A549 (cell line): ENCODE data around the gene SURF1. TPM values are rescaled to one million over a fixed set of nuclear protein-coding genes. Genes with fewer than 3 reads are reported as not detected.

Experiments used
- ATAC-seq, 2 experiments: fragments of 200-7000 bp in 1 of 2; fragments of >200 bp in 1 of 2; cut with Nextera tagmentation in 1 of 2; cut with Tn5 transposase in 1 of 2; 3 replicates each; pipeline versions ENCODE4 v1.8.0 to v1.9.1; 2018 to 2020; ENCODE audit warnings: mild to moderate bottlenecking in 1 of 2, moderate library complexity in 1 of 2
- CTCF ChIA-PET: fragments of 300-600 bp; sonication (Branson Sonifier 250); formaldehyde crosslinking; extraction: SDS; loops from one replicate; lab custom pipeline; 2021; ENCODE audit warnings: antibody characterized with exemption, inconsistent platforms; lab: Yijun Ruan, JAX
- POLR2A ChIA-PET: fragments of 350-600 bp; formaldehyde crosslinking; extraction: SDS; loops from one replicate; lab custom pipeline; 2021; ENCODE audit warnings: antibody characterized with exemption, inconsistent platforms; lab: Yijun Ruan, JAX
- DNase-seq, 2 experiments: peaks; one replicate each; pipeline versions ENCODE4 v3.0.0 to v3.0.0-alpha.2; 2011 to 2016; ENCODE audit warnings: low read depth in 1 of 2, low spot score in 1 of 2
- FAIRE-seq: peaks from 2 replicates; lab custom pipeline; 2011; peaks lifted over from hg19 to GRCh38; lab: Jason Lieb, UNC
- H3K27ac ChIP-seq, 2 experiments: fragments of >200 bp; sonication (Bioruptor Twin); formaldehyde crosslinking; 3 replicates each; pipeline ENCODE4 v1.5.1; 2016 to 2017
- H3K4me1 ChIP-seq: fragments of >200 bp; sonication (Bioruptor Twin); formaldehyde crosslinking; 3 replicates; pipeline ENCODE4 v1.6.1; 2016
- H3K4me2 ChIP-seq: fragments of >200 bp; sonication (Bioruptor Twin); formaldehyde crosslinking; 3 replicates; pipeline ENCODE4 v1.6.1; 2016
- H3K4me3 ChIP-seq: fragments of >200 bp; sonication (Bioruptor Twin); formaldehyde crosslinking; 3 replicates; pipeline ENCODE4 v1.5.1; 2016
- H3K9me3 ChIP-seq: fragments of >200 bp; sonication (Bioruptor Twin); formaldehyde crosslinking; 3 replicates; pipeline ENCODE4 v1.6.1; 2016
- CBX8 ChIP-seq: fragments of 200-600 bp; sonication (generic); IDR thresholded peaks from 2 replicates; pipeline ENCODE4 v1.6.1; 2016
- CEBPB ChIP-seq, 2 experiments: fragments of >200 bp in 1 of 2; sonication (Bioruptor Twin) in 1 of 2; formaldehyde crosslinking in 1 of 2; IDR thresholded peaks; 2 replicates each; pipeline ENCODE4 v1.6.1; 2012 to 2016
- EHF ChIP-seq: fragments of 250-450 bp; sonication (Bioruptor Pico); IDR thresholded peaks from 2 replicates; pipeline ENCODE4 v1.5.0; 2020; ENCODE audit warnings: mild to moderate bottlenecking
- EP300 ChIP-seq, 2 experiments: fragments of >200 bp; sonication (Bioruptor Twin); formaldehyde crosslinking; IDR thresholded peaks; 2 replicates in 1 of 2; 3 replicates in 1 of 2; pipeline ENCODE4 v1.6.1; 2016 to 2017
- ESRRA ChIP-seq: fragments of 150-350 bp; IDR thresholded peaks from 2 replicates; pipeline ENCODE4 v1.6.1; 2014; ENCODE audit warnings: mild to moderate bottlenecking, low read length, borderline replicate concordance
- HDAC2 ChIP-seq: fragments of 200-600 bp; sonication (generic); IDR thresholded peaks from 2 replicates; pipeline ENCODE4 v1.6.1; 2016
- HOXA7 ChIP-seq: fragments of 250-450 bp; sonication (Bioruptor Pico); IDR thresholded peaks from 2 replicates; pipeline ENCODE4 v1.5.0; 2020; ENCODE audit warnings: mild to moderate bottlenecking, moderate library complexity
- POLR2A ChIP-seq: IDR thresholded peaks from 2 replicates; pipeline ENCODE4 v1.6.1; 2012; ENCODE audit warnings: mild to moderate bottlenecking, low read length
- TFCP2L1 ChIP-seq: fragments of 250-450 bp; sonication (Bioruptor Pico); IDR thresholded peaks from 2 replicates; pipeline ENCODE4 v1.5.0; 2021; ENCODE audit warnings: mild to moderate bottlenecking
- TP53 ChIP-seq: fragments of 250-450 bp; sonication (Bioruptor Pico); IDR thresholded peaks from 2 replicates; pipeline ENCODE4 v1.5.0; 2021; ENCODE audit warnings: mild to moderate bottlenecking, moderate library complexity
- ZNF302 ChIP-seq: fragments of 250-450 bp; sonication (Bioruptor Pico); IDR thresholded peaks from 2 replicates; pipeline ENCODE4 v1.9.0; 2021; ENCODE audit warnings: inconsistent platforms, mild to moderate bottlenecking, moderate library complexity
- WGBS: methylation state at CpG from one replicate; pipeline ENCODE4 v1.1.6; 2017; ENCODE audit errors: missing lambda C conversion rate; 5-methylcytosine and 5-hydroxymethylcytosine counted together
- polyA plus RNA-seq, 4 experiments: library from polyadenylated mRNA; depleted of rRNA in 3 of 4; stranded (reverse); fragments of >200 nt; fragmentation: RNase III in 1 of 4; extraction: RNeasy Plus Mini Kit Qiagen cat#74134 plus additional on column Dnase treatment in 1 of 4; gene quantifications; 2 replicates in 3 of 4; 3 replicates in 1 of 4; pipeline ENCODE4 v1.2.3, GENCODE V29; 2011 to 2017
- TF ChIP-seq, protein P1 (sequence below): fragments of 200-600 bp; sonication (generic); IDR thresholded peaks from 2 replicates; pipeline ENCODE4 v1.6.1; 2016; ENCODE audit warnings: antibody characterized with exemption, mild to moderate bottlenecking, moderate library complexity
- TF ChIP-seq, protein P2 (sequence below): fragments of >200 bp; sonication (Bioruptor Twin); formaldehyde crosslinking; IDR thresholded peaks from 2 replicates; pipeline ENCODE4 v1.6.1; 2016
- TF ChIP-seq, protein P3 (sequence below): IDR thresholded peaks from 2 replicates; pipeline ENCODE4 v1.6.1; 2012
- TF ChIP-seq, protein P4 (sequence below): IDR thresholded peaks from 2 replicates; pipeline ENCODE4 v1.6.1; 2012
- TF ChIP-seq, protein P5 (sequence below): fragments of >200 bp; sonication (Bioruptor Twin); formaldehyde crosslinking; IDR thresholded peaks from 3 replicates; pipeline ENCODE4 v1.5.1; 2016
- TF ChIP-seq, protein P6 (sequence below): fragments of 150-350 bp; IDR thresholded peaks from 2 replicates; pipeline ENCODE4 v1.6.1; 2014; ENCODE audit warnings: low read depth, mild to moderate bottlenecking, low read length

Gene SURF1
- polyA plus RNA-seq, 2 of the 4 experiments (the other 2 are of a cell fraction), result 28.6 to 47.5 TPM

DNA sequence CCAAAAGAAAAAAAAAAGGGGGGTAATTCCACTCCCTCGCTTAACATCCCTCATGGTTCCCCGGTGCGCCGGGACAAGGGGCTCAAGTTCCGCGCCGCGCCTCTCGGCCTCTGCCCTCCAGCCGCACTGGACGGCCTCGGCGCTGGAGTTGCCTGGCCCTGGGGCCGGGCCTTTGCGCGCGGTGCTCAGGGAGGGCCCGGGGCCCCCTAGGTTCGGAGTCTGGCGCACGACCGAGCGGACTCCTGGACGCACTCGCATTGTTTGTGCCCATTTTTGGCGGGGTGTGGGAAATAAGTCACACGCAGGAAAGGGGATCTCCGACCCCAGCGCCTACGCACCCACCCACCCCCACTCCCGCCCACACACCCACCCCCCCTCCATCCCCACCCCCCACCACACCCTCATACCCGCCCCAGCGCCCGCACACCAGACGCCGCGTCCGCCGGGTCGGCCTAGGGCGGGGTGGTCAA, 8.7 kb downstream of the SURF1 start (continued):
- TF ChIP-seq, protein P1, sequence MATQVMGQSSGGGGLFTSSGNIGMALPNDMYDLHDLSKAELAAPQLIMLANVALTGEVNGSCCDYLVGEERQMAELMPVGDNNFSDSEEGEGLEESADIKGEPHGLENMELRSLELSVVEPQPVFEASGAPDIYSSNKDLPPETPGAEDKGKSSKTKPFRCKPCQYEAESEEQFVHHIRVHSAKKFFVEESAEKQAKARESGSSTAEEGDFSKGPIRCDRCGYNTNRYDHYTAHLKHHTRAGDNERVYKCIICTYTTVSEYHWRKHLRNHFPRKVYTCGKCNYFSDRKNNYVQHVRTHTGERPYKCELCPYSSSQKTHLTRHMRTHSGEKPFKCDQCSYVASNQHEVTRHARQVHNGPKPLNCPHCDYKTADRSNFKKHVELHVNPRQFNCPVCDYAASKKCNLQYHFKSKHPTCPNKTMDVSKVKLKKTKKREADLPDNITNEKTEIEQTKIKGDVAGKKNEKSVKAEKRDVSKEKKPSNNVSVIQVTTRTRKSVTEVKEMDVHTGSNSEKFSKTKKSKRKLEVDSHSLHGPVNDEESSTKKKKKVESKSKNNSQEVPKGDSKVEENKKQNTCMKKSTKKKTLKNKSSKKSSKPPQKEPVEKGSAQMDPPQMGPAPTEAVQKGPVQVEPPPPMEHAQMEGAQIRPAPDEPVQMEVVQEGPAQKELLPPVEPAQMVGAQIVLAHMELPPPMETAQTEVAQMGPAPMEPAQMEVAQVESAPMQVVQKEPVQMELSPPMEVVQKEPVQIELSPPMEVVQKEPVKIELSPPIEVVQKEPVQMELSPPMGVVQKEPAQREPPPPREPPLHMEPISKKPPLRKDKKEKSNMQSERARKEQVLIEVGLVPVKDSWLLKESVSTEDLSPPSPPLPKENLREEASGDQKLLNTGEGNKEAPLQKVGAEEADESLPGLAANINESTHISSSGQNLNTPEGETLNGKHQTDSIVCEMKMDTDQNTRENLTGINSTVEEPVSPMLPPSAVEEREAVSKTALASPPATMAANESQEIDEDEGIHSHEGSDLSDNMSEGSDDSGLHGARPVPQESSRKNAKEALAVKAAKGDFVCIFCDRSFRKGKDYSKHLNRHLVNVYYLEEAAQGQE, result no peak
- no peak for TF ChIP-seq EP300 (IDR thresholded peaks at IDR 0.05)
- no peak for TF ChIP-seq POLR2A
- TF ChIP-seq, protein P2, sequence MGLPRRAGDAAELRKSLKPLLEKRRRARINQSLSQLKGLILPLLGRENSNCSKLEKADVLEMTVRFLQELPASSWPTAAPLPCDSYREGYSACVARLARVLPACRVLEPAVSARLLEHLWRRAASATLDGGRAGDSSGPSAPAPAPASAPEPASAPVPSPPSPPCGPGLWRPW, result no peak
- no peak for TF ChIP-seq EHF (CRISPR knock-in tag)
- no peak for TF ChIP-seq CBX8

DNA sequence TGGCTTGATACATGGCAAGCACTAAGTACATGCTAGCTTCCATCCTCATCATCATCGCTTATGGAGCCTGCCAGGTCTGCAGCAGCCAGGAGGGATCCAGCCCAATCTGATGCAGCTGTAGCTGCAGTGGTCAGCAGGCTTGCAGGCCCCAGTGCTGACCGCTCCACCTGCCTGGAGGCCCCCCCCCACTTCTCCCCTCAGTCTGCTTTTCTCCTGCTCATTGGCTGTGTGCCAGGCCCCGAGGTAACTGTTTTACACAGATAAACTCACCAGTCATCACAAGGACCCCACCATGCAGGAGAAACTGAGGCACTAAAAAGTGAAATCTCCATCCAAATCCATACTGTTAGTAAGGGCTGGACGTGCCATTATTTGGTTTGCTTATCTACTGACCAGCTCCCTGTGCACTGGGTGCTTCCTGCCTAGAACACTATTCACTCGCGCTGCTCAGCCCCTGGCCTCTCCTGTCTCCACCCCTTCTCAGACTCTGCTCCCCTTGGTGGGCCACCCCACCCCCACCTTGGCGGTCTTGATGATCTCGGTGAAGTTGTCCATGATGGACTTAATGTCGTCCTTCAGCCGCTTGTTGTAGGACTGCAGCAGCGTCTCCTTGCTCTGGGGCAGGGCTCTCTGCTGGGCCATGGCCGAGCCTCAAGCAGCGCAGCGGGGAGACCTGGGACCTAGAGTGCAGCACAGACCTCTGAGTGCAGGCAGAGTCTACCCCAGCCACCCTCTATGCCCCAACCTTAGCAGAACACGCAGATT, 10.1 kb downstream of the SURF1 start:
- Histone ChIP-seq H3K27ac (peak overlapping the region; percentile 98 to 99), H3K9me3 (no peaks in the 10 kb centered on the region), H3K4me1 (peaks cover 19% of the 10 kb centered on the region), H3K4me3 (peak overlapping the region; percentile 100), H3K4me2 (peak overlapping the region; percentile 87)
- POLR2A ChIA-PET, result no interaction called here
- FAIRE-seq, result no peak
- CTCF ChIA-PET, result interaction anchor here (0.7 to 3.4 kb wide), 3 partner anchors 16 to 160 kb away, joined by 3 to 10 read pairs (median 4); no protein-coding TSS in a partner anchor
- WGBS, result 75% methylated on average over 7 of the region's 15 CpGs
- TF ChIP-seq, protein P3, sequence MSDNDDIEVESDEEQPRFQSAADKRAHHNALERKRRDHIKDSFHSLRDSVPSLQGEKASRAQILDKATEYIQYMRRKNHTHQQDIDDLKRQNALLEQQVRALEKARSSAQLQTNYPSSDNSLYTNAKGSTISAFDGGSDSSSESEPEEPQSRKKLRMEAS, result no peak
- TF ChIP-seq ZNF302, result no peak
- TF ChIP-seq TFCP2L1 (CRISPR knock-in tag), result no peak
- TF ChIP-seq ESRRA, result no peak
- ATAC-seq, result no peak; a peak in 1 of 6 replicates
- no peak for DNase-seq

DNA sequence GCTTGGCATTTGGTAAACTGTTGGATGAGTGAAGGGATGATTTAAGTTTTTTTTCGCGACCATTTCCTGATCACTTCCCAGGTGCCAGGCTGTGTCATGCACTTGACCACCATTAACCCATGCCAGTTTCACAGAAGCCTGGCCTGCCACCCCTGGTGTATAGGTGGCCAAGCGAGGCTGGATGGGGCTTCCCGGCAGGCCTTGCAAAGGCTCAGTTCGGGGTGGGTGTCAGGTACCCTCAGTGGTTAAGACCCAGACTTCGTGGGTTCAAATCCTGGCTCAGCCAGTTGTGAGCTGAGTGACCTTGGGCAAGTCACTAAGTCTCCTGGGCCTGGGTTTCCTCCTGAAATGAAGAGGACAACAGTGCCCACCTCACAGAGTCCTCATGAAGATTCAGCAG, 10.7 kb downstream of the SURF1 start:
- no peak overlapping the region for H3K4me3 ChIP-seq
- no peaks in the 10 kb centered on the region for H3K9me3 ChIP-seq
- DNase-seq (no peak), ATAC-seq (no peak), FAIRE-seq (no peak)
- TF ChIP-seq ZNF302, result no peak
- TF ChIP-seq EP300 (IDR thresholded peaks at IDR 0.05), result no peak
- TF ChIP-seq HOXA7 (CRISPR knock-in tag), result no peak
- TF ChIP-seq, protein P4, sequence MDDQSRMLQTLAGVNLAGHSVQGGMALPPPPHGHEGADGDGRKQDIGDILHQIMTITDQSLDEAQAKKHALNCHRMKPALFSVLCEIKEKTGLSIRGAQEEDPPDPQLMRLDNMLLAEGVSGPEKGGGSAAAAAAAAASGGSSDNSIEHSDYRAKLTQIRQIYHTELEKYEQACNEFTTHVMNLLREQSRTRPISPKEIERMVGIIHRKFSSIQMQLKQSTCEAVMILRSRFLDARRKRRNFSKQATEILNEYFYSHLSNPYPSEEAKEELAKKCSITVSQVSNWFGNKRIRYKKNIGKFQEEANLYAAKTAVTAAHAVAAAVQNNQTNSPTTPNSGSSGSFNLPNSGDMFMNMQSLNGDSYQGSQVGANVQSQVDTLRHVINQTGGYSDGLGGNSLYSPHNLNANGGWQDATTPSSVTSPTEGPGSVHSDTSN, result no peak
- TF ChIP-seq, protein P5, sequence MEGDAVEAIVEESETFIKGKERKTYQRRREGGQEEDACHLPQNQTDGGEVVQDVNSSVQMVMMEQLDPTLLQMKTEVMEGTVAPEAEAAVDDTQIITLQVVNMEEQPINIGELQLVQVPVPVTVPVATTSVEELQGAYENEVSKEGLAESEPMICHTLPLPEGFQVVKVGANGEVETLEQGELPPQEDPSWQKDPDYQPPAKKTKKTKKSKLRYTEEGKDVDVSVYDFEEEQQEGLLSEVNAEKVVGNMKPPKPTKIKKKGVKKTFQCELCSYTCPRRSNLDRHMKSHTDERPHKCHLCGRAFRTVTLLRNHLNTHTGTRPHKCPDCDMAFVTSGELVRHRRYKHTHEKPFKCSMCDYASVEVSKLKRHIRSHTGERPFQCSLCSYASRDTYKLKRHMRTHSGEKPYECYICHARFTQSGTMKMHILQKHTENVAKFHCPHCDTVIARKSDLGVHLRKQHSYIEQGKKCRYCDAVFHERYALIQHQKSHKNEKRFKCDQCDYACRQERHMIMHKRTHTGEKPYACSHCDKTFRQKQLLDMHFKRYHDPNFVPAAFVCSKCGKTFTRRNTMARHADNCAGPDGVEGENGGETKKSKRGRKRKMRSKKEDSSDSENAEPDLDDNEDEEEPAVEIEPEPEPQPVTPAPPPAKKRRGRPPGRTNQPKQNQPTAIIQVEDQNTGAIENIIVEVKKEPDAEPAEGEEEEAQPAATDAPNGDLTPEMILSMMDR, result no peak
- TF ChIP-seq CEBPB (IDR thresholded peaks at IDR 0.05), result no peak
- TF ChIP-seq HDAC2, result no peak
- TF ChIP-seq ESRRA, result no peak
- TF ChIP-seq TP53, result no peak
- TF ChIP-seq, protein P6, sequence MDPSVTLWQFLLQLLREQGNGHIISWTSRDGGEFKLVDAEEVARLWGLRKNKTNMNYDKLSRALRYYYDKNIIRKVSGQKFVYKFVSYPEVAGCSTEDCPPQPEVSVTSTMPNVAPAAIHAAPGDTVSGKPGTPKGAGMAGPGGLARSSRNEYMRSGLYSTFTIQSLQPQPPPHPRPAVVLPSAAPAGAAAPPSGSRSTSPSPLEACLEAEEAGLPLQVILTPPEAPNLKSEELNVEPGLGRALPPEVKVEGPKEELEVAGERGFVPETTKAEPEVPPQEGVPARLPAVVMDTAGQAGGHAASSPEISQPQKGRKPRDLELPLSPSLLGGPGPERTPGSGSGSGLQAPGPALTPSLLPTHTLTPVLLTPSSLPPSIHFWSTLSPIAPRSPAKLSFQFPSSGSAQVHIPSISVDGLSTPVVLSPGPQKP, result no peak
- H3K4me1 ChIP-seq, result peaks cover 19% of the 10 kb centered on the region
- WGBS, result 91% methylated on average over 6 of the region's 6 CpGs
- POLR2A ChIA-PET, result no interaction called here
- no peak overlapping the region for H3K4me2 ChIP-seq
- H3K27ac ChIP-seq, result no peak overlapping the region
- CTCF ChIA-PET, result interaction anchor here (0.7 to 3.4 kb wide), 3 partner anchors 16 to 159 kb away, joined by 3 to 10 read pairs (median 4); no protein-coding TSS in a partner anchor
